K562 (cell line): ENCODE data around the gene TSPAN32. TPM values are rescaled to one million over a fixed set of nuclear protein-coding genes. Genes with fewer than 3 reads are reported as not detected.

ENCODE experiments used
- HNRNPH1 ChIP-seq: fragments of 200-400 bp; formaldehyde crosslinking; optimal IDR thresholded peaks from 2 replicates; pipeline ENCODE3; 2017; ENCODE audit warnings: low read depth, mild to moderate bottlenecking, low read length, moderate library complexity
- MGA ChIP-seq: fragments of 450-650 bp; IDR thresholded peaks from 2 replicates; pipeline ENCODE4 v1.6.1; 2016; ENCODE audit warnings: mild to moderate bottlenecking, moderate library complexity
- SMC3 ChIP-seq: conservative IDR thresholded peaks from 2 replicates; pipeline ENCODE4 v1.6.1; 2011; ENCODE audit warnings: low read depth, low read length, improper control_type of control experiment; ENCODE audit not compliant: insufficient read depth
- polyA plus RNA-seq, 8 experiments: library from polyadenylated mRNA; depleted of rRNA in 4 of 8; stranded (reverse) in 5 of 8; unstranded in 3 of 8; fragments of >200 nt; fragmentation: Nextera tagmentation in 2 of 8; fragmentation: Illumina TruSeq in 1 of 8; extraction: Ambion mirVana in 2 of 8; extraction: Trizol in 1 of 8; gene quantifications; 2 replicates each; pipeline versions ENCODE4 v1.2.1 to v1.2.3, GENCODE V29; 2011 to 2014; ENCODE audit warnings: inconsistent platforms in 1 of 8, missing spikeins in 1 of 8
- total RNA-seq, 7 experiments: library from RNA; depleted of rRNA in 6 of 7; stranded (reverse); fragments of >200 nt in 6 of 7; fragmentation: Illumina TruSeq in 2 of 7; extraction: Trizol in 2 of 7; gene quantifications; 2 replicates each; pipeline versions ENCODE4 v1.2.1 to v1.2.3, GENCODE V29; 2011 to 2021; ENCODE audit warnings: low replicate concordance in 1 of 7

TSPAN32 gene
- total and polyA plus RNA-seq, 9 of the 15 experiments (the other 6 are each of a cell fraction or from before 2014, with no cell fraction given), result 0.21 to 7.3 (median 2.6) TPM

- TF ChIP-seq MGA (no peak), SMC3 (peak; percentile 69), HNRNPH1 (no peak)
Observed at GRCh38 chr11:2298795-2299761, 2.7 kb upstream of the TSPAN32 start (continued).
